B cell (primary cell): ENCODE results near the gene OS9.
"Not testable (repeated sequence)": the region's sequence is repeated elsewhere in the genome, so short reads cannot be mapped to it uniquely, and the experiment has no call there.

Source experiments
- EZH2 ChIP-seq: IDR thresholded peaks from 2 replicates; pipeline ENCODE4 v1.6.1; 2012; ENCODE audit warnings: borderline replicate concordance, low read depth, mild to moderate bottlenecking, moderate library complexity, low read length; ENCODE audit not compliant: insufficient read depth, poor library complexity, severe bottlenecking
- TF ChIP-seq, protein P1 (sequence below): fragments of 200-600 bp; IDR thresholded peaks from one replicate; pipeline ENCODE4 v1.8.0; 2022; ENCODE audit warnings: antibody characterized with exemption, mild to moderate bottlenecking

DNA sequence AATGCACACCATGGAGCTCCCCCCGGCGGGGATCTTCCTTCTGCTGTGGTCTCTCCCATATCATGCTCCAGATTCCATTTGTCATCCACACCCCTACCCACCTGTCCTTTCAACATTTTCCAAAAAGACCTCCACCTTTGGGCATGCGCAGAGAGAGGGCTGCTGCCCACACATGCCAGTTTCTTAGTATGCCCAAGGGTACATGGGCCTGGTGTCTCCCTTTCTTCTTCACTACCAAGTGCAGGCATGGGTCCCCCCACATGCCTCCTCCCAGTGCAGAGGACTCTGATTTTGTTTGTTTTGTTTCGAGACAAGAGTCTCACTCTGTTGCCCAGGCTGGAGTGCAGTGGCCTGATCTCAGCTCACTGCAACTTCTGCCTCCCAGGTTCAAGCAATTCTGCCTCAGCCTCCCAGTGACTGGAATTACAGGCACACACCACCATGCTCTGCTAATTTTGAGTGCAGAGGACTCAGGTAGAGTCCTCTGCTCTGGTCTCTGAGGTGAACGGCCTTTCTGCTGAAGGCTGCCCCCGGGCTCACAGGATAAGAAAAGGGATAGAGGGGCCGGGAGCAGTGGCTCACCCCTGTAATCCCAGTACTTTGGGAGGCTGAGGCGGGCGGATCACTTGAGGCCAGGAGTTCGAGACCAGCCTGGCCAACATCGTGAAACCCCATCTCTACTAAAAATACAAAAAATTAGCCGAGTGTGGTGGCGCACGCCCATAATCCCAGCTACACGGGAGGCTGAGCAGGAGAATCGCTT is 28.1 kb downstream of the OS9 start:
- TF ChIP-seq EZH2: not testable (repeated sequence)
- TF ChIP-seq, protein P1, sequence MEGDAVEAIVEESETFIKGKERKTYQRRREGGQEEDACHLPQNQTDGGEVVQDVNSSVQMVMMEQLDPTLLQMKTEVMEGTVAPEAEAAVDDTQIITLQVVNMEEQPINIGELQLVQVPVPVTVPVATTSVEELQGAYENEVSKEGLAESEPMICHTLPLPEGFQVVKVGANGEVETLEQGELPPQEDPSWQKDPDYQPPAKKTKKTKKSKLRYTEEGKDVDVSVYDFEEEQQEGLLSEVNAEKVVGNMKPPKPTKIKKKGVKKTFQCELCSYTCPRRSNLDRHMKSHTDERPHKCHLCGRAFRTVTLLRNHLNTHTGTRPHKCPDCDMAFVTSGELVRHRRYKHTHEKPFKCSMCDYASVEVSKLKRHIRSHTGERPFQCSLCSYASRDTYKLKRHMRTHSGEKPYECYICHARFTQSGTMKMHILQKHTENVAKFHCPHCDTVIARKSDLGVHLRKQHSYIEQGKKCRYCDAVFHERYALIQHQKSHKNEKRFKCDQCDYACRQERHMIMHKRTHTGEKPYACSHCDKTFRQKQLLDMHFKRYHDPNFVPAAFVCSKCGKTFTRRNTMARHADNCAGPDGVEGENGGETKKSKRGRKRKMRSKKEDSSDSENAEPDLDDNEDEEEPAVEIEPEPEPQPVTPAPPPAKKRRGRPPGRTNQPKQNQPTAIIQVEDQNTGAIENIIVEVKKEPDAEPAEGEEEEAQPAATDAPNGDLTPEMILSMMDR: not testable (repeated sequence)
